B cell (primary cell): ENCODE results near the gene TMEM17. TPM values are rescaled to one million over a fixed set of nuclear protein-coding genes. Genes with fewer than 3 reads are reported as not detected.

Experiments
- ATAC-seq: fragments of 200-7000 bp; cut with Tn5 transposase; one replicate; pipeline ENCODE4 v1.10.0; 2021; ENCODE audit warnings: low read depth, mild to moderate bottlenecking, moderate number of reproducible peaks, moderate library complexity
- CTCF ChIA-PET: fragments of 350-600 bp; sonication (Branson Sonifier 250); formaldehyde crosslinking; loops from one replicate; lab custom pipeline; 2021; ENCODE audit warnings: antibody characterized with exemption, inconsistent platforms; lab: Charles Lee
- POLR2A ChIA-PET: fragments of 350-600 bp; sonication (Branson Sonifier 250); formaldehyde crosslinking; loops from one replicate; lab custom pipeline; 2021; ENCODE audit warnings: antibody characterized with exemption; lab: Charles Lee
- DNase-seq: peaks from one replicate; pipeline ENCODE4 v3.0.0; 2013
- H2AFZ ChIP-seq: 2 replicates; pipeline ENCODE4 v1.6.1; 2012; ENCODE audit warnings: mild to moderate bottlenecking, low read depth, low read length; ENCODE audit not compliant: insufficient read depth, poor library complexity, severe bottlenecking
- H3K27ac ChIP-seq, 2 donors: 1 replicate in 1 of 2; 2 replicates in 1 of 2; pipeline ENCODE4 v1.5.1; 2012 to 2013; ENCODE audit warnings: low read length in 2 of 2, mild to moderate bottlenecking in 2 of 2, moderate library complexity in 1 of 2
- H3K27me3 ChIP-seq, 4 experiments: fragments of 200-600 bp in 1 of 4; sonication (generic) in 1 of 4; replicated peaks in 1 of 4; 1 replicate in 2 of 4; 2 replicates in 2 of 4; pipeline versions ENCODE4 v1.6.1 to v1.7.0; 2013 to 2016; ENCODE audit warnings: low read length in 3 of 4, mild to moderate bottlenecking in 2 of 4, mixed read lengths in 1 of 4, moderate library complexity in 1 of 4; ENCODE audit not compliant: insufficient read depth in 4 of 4, control insufficient read depth in 3 of 4; ENCODE audit errors: control extremely low read depth in 1 of 4
- H3K36me3 ChIP-seq, 2 experiments: replicated peaks in 1 of 2; 1 replicate in 1 of 2; 2 replicates in 1 of 2; pipeline versions ENCODE4 v1.6.1 to v1.7.1; 2013; ENCODE audit warnings: low read length in 1 of 2; ENCODE audit not compliant: insufficient read depth in 2 of 2, control insufficient read depth in 1 of 2; ENCODE audit errors: control extremely low read depth in 1 of 2, extremely low read depth in 1 of 2
- H3K4me1 ChIP-seq, 2 donors: fragments of 200-600 bp in 1 of 2; sonication (generic) in 1 of 2; 1 replicate in 1 of 2; 2 replicates in 1 of 2; pipeline versions ENCODE4 v1.5.1 to v1.6.1; 2013 to 2017; ENCODE audit warnings: low read length in 2 of 2; ENCODE audit not compliant: control insufficient read depth in 2 of 2, insufficient read depth in 2 of 2
- H3K4me2 ChIP-seq: replicated peaks from 2 replicates; pipeline ENCODE3; 2012; ENCODE audit warnings: mild to moderate bottlenecking, low read depth, low read length; ENCODE audit not compliant: poor library complexity, severe bottlenecking
- H3K4me3 ChIP-seq, 5 experiments: fragments of 200-600 bp in 1 of 5; sonication (generic) in 1 of 5; 1 replicate in 3 of 5; 2 replicates in 2 of 5; pipeline versions ENCODE4 v1.5.1 to v1.7.0; 2011 to 2016; ENCODE audit warnings: low read length in 4 of 5, mild to moderate bottlenecking in 4 of 5, low read depth in 2 of 5, control low read depth in 1 of 5, moderate library complexity in 1 of 5; ENCODE audit not compliant: insufficient read depth in 1 of 5; ENCODE audit errors: control extremely low read depth in 1 of 5, extremely low read depth in 1 of 5
- H3K79me2 ChIP-seq: fragments of 200-600 bp; sonication (generic); one replicate; pipeline ENCODE4 v1.6.0; 2016; ENCODE audit warnings: low read length; ENCODE audit not compliant: control insufficient read depth, insufficient read depth
- H3K9ac ChIP-seq: fragments of 200-600 bp; sonication (generic); 2 replicates; pipeline ENCODE4 v1.6.1; 2017; ENCODE audit warnings: mild to moderate bottlenecking, low read length, moderate library complexity
- H3K9me3 ChIP-seq, 3 donors: one replicate each; pipeline versions ENCODE4 v1.6.1 to v1.7.1; 2013; ENCODE audit warnings: low read length in 2 of 3; ENCODE audit not compliant: control insufficient read depth in 2 of 3, insufficient read depth in 1 of 3; ENCODE audit errors: control extremely low read depth in 1 of 3
- H4K20me1 ChIP-seq: 2 replicates; pipeline ENCODE4 v1.6.0; 2012; ENCODE audit warnings: mild to moderate bottlenecking, low read length; ENCODE audit not compliant: insufficient read depth, control insufficient read depth, poor library complexity, severe bottlenecking
- H3K27ac Mint-ChIP-seq: one replicate; pipeline ENCODE4 v1.8.0; 2021; ENCODE audit warnings: mixed read lengths
- H3K27me3 Mint-ChIP-seq: one replicate; pipeline ENCODE4 v1.8.0; 2021; ENCODE audit warnings: mixed read lengths
- H3K4me1 Mint-ChIP-seq: one replicate; pipeline ENCODE4 v1.8.0; 2021; ENCODE audit warnings: mixed read lengths
- H3K4me3 Mint-ChIP-seq: one replicate; pipeline ENCODE4 v1.8.0; 2021; ENCODE audit warnings: mixed read lengths
- H3K9me3 Mint-ChIP-seq: one replicate; pipeline ENCODE4 v1.8.0; 2022; ENCODE audit warnings: mixed read lengths; ENCODE audit not compliant: insufficient read depth
- EZH2 ChIP-seq: IDR thresholded peaks from 2 replicates; pipeline ENCODE4 v1.6.1; 2012; ENCODE audit warnings: borderline replicate concordance, low read depth, mild to moderate bottlenecking, moderate library complexity, low read length; ENCODE audit not compliant: insufficient read depth, poor library complexity, severe bottlenecking
- WGBS: methylation state at CpG from one replicate; pipeline ENCODE4 v1.1.5; 2013; ENCODE audit warnings: missing lambda C conversion rate; ENCODE audit not compliant: insufficient coverage; 5-methylcytosine and 5-hydroxymethylcytosine counted together
- intact Hi-C: fragments of 100-400 bp; cut with micrococcal nuclease; formaldehyde crosslinking; loops from one replicate; pipeline ENCODE4 v1.10.0; 2022
- polyA plus RNA-seq: library from polyadenylated mRNA; depleted of rRNA; stranded (reverse); fragments of >200 nt; gene quantifications from 2 replicates; pipeline ENCODE4 v1.2.3, GENCODE V29; 2012
- total RNA-seq, 2 donors: library from RNA; stranded (reverse); fragments of 120-200 nt in 1 of 2; gene quantifications; 1 replicate in 1 of 2; 2 replicates in 1 of 2; pipeline versions ENCODE4 v1.2.3 to v1.2.4, GENCODE V29; 2013 to 2022
- TF ChIP-seq, protein P1 (sequence below): fragments of 200-600 bp; IDR thresholded peaks from one replicate; pipeline ENCODE4 v1.8.0; 2022; ENCODE audit warnings: antibody characterized with exemption, mild to moderate bottlenecking

The TMEM17 gene
- total and polyA plus RNA-seq, 2 donors (not counting 1 experiment from before 2014, with no cell fraction given) = not detected

DNA sequence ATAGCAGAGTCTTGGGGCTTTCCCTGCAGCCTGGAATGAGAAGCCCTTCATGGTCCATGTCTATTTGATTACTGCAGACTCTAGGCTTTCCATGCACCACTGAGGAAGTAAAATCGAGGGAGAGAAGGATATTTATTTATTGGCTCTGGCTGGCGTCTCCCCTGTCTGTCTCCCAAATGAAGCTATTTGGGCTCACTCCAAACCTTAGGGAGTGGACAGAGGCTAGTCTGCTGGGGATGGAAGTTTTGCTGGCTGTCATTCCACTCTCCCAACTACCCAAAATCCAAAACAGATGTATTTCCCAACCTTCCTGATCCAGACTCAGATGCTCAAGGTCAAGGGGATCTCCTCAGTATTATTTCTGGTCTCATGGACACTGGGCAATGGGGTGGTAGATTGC is 33.7 kb downstream of the TMEM17 start:
- TF ChIP-seq EZH2 = no peak
- TF ChIP-seq, protein P1, sequence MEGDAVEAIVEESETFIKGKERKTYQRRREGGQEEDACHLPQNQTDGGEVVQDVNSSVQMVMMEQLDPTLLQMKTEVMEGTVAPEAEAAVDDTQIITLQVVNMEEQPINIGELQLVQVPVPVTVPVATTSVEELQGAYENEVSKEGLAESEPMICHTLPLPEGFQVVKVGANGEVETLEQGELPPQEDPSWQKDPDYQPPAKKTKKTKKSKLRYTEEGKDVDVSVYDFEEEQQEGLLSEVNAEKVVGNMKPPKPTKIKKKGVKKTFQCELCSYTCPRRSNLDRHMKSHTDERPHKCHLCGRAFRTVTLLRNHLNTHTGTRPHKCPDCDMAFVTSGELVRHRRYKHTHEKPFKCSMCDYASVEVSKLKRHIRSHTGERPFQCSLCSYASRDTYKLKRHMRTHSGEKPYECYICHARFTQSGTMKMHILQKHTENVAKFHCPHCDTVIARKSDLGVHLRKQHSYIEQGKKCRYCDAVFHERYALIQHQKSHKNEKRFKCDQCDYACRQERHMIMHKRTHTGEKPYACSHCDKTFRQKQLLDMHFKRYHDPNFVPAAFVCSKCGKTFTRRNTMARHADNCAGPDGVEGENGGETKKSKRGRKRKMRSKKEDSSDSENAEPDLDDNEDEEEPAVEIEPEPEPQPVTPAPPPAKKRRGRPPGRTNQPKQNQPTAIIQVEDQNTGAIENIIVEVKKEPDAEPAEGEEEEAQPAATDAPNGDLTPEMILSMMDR = no peak
- intact Hi-C loops = no loop called here
- no peaks in the 10 kb centered on the region for H3K79me2 ChIP-seq
- no peak for DNase-seq
- ATAC-seq = no peak
- Mint-ChIP-seq H3K4me1 (peaks cover 10% of the 10 kb centered on the region), H3K27me3 (peaks cover 24% of the 10 kb centered on the region), H3K4me3 (no peak overlapping the region), H3K27ac (no peak overlapping the region), H3K9me3 (no peaks in the 10 kb centered on the region)
- no peaks in the 10 kb centered on the region for H4K20me1 ChIP-seq
- H3K36me3 ChIP-seq = no peaks in the 10 kb centered on the region
- H3K9ac ChIP-seq = no peak overlapping the region
- no peak overlapping the region for H2AFZ ChIP-seq
- WGBS = 71% methylated on average over 1 of the region's 2 CpGs
- peaks cover 10% of the 10 kb centered on the region in 2 donors for H3K4me1 ChIP-seq
- peaks cover 0 to 10% (median 2%) of the 10 kb centered on the region in 4 experiments for H3K27me3 ChIP-seq
- H3K4me2 ChIP-seq = no peak overlapping the region
- peaks cover 0 to 3% (median 0%) of the 10 kb centered on the region in 3 donors for H3K9me3 ChIP-seq
- POLR2A ChIA-PET = no interaction called here
- no peak overlapping the region for H3K27ac ChIP-seq
- CTCF ChIA-PET = no interaction called here
- H3K4me3 ChIP-seq = no peak overlapping the region

DNA sequence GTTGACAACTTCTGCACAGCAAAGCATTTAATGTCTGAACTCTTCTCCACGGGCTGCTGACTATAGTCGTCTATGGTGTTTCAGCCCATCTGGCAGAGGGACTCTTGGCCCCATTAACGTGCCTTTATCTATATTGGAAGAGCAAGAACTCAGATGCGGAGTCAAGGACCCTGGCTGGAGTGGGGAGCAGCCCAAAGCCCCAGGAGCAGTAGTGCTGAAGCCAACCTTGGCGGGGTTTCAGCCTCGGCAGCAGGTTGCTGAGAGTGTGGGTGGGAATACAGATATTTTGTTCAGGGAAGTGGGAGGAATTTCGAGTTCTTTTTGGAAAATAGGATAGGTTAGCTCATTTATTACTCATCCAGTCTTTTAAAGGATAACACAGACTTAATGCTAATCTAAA is 34.2 kb downstream of the TMEM17 start:
- no peak overlapping the region for H2AFZ ChIP-seq
- peaks cover 10% of the 10 kb centered on the region for H3K4me1 Mint-ChIP-seq
- 90% methylated on average over 4 of the region's 7 CpGs for WGBS
- peaks cover 10% of the 10 kb centered on the region in 2 donors for H3K4me1 ChIP-seq
- H3K9ac ChIP-seq = no peak overlapping the region
- peaks cover 0 to 3% (median 0%) of the 10 kb centered on the region in 3 donors for H3K9me3 ChIP-seq
- ATAC-seq = no peak
- no peak for DNase-seq
- intact Hi-C loops = no loop called here
- no peak overlapping the region for H3K27ac Mint-ChIP-seq
- no peak overlapping the region for H3K4me2 ChIP-seq
- TF ChIP-seq, protein P1 = no peak
- TF ChIP-seq EZH2 = no peak
- H3K79me2 ChIP-seq = no peaks in the 10 kb centered on the region
- H3K4me3 Mint-ChIP-seq = no peak overlapping the region
- peaks cover 0 to 10% (median 2%) of the 10 kb centered on the region in 4 experiments for H3K27me3 ChIP-seq
- no peaks in the 10 kb centered on the region for H3K36me3 ChIP-seq
- ChIA-PET POLR2A (no interaction called here), CTCF (interaction anchor here (1.1 kb wide), 1 partner anchor 304 kb away, joined by 3 read pairs; no protein-coding TSS in a partner anchor)
- no peak overlapping the region for H3K4me3 ChIP-seq
- no peaks in the 10 kb centered on the region for H3K9me3 Mint-ChIP-seq
- H4K20me1 ChIP-seq = no peaks in the 10 kb centered on the region
- H3K27me3 Mint-ChIP-seq = peaks cover 24% of the 10 kb centered on the region
- H3K27ac ChIP-seq = no peak overlapping the region
